A549 (cell line): ENCODE data around the gene BTBD18.
"Not testable (repeated sequence)": the region's sequence is repeated elsewhere in the genome, so short reads cannot be mapped to it uniquely, and the experiment has no call there.

Experiments
- CTCF ChIP-seq: fragments of >200 bp; sonication (Bioruptor Twin); formaldehyde crosslinking; IDR thresholded peaks from 3 replicates; pipeline ENCODE4 v1.5.1; 2016
- FOSL2 ChIP-seq, 2 experiments: fragments of 450-650 bp in 1 of 2; fragments of >200 bp in 1 of 2; sonication (Bioruptor Twin) in 1 of 2; formaldehyde crosslinking; IDR thresholded peaks; 2 replicates each; pipeline versions ENCODE4 v1.5.0 to v1.6.1; 2016 to 2020; ENCODE audit warnings: mild to moderate bottlenecking in 1 of 2, moderate library complexity in 1 of 2
- MAFK ChIP-seq: fragments of 450-650 bp; IDR thresholded peaks from 2 replicates; pipeline ENCODE4 v1.6.1; 2014; ENCODE audit not compliant: partially characterized antibody
- MAX ChIP-seq: IDR thresholded peaks from 2 replicates; pipeline ENCODE4 v1.6.1; 2012
- MAZ ChIP-seq: fragments of 150-350 bp; IDR thresholded peaks from 2 replicates; pipeline ENCODE4 v1.6.1; 2014; ENCODE audit warnings: antibody characterized with exemption, low read depth, low read length, borderline replicate concordance
- PBX3 ChIP-seq: IDR thresholded peaks from 2 replicates; pipeline ENCODE4 v1.6.1; 2012
- POLR2A ChIP-seq: IDR thresholded peaks from 2 replicates; pipeline ENCODE4 v1.6.1; 2012; ENCODE audit warnings: mild to moderate bottlenecking, low read length
- SMC3 ChIP-seq: fragments of >200 bp; sonication (Bioruptor Twin); formaldehyde crosslinking; IDR thresholded peaks from 3 replicates; pipeline ENCODE4 v1.6.1; 2018; ENCODE audit warnings: inconsistent platforms
- USF2 ChIP-seq: fragments of 450-650 bp; IDR thresholded peaks from 2 replicates; pipeline ENCODE4 v1.6.1; 2014; ENCODE audit warnings: antibody characterized with exemption

- not testable (repeated sequence) for TF ChIP-seq FOSL2 (IDR thresholded peaks at IDR 0.05); FOSL2 (CRISPR knock-in tag; IDR thresholded peaks at IDR 0.05); MAFK; POLR2A; PBX3; MAZ; SMC3; USF2; CTCF; MAX
Observed at GRCh38 chr11:57705432-57705831, 46.2 kb downstream of the BTBD18 start.
